K562 treated with DMSO at 1 percent for 12 hours (cell line): ENCODE measurements around the gene PFDN6. TPM values are rescaled to one million over a fixed set of nuclear protein-coding genes. Genes with fewer than 3 reads are reported as not detected.

Experiments used
- total RNA-seq: library from RNA; unstranded; fragments of 300-600 nt; gene quantifications from 2 replicates; pipeline ENCODE4 v1.2.3, GENCODE V29; 2022; ENCODE audit not compliant: insufficient read depth

PFDN6 gene
- total RNA-seq, result 137 and 173 TPM in 2 replicates

DNA sequence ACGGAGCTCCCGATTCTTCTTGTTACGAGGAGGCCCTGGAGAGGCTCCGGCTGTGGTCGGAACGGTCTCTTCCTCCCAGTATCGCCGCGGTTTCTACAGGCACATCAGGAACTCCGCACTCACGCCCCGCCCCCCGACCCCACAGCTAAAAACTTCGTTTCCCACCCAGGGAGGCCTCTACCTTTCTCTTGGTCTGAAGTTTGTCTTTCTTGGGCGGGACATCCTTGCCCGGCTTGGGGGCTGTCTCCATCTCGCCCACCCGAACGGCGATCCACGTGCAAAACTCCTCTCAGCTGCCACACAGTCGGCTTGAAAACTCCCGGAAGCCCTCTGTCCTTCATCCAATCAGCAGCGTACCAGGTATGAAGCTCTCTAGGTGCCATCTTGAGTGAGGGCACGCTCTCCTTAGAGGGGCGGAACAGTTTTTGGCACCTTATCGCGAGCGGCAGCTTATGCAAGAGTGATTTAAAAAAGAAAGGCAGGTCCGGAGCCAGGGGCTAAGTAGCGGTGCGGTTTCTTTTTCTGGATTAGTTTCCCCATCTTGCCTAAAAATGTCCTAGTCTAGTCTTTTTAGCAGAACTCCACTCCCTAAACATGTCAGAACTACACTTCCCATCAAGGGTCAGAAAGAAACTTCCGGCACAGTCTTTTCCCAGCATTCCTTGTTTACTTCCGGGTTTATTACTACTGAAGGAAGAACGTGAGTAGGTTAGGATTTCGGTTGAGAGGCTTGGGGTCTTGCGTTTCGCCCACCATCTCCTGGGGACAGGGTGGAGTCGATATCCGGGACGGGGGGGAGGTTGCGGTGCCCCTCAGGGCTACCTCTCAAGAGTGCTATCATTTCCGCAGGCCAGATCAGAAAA, at the start of gene PFDN6, which contains the start of gene WDR46:
TSS of gene PFDN6 (plus strand) at position 681 of the 863 bp plus-strand sequence. CDS start 256 bp downstream, outside the sequence.
TSS of gene WDR46 (minus strand) at position 319 of the 863 bp plus-strand sequence. CDS start at position 250, 69 bp downstream.

DNA sequence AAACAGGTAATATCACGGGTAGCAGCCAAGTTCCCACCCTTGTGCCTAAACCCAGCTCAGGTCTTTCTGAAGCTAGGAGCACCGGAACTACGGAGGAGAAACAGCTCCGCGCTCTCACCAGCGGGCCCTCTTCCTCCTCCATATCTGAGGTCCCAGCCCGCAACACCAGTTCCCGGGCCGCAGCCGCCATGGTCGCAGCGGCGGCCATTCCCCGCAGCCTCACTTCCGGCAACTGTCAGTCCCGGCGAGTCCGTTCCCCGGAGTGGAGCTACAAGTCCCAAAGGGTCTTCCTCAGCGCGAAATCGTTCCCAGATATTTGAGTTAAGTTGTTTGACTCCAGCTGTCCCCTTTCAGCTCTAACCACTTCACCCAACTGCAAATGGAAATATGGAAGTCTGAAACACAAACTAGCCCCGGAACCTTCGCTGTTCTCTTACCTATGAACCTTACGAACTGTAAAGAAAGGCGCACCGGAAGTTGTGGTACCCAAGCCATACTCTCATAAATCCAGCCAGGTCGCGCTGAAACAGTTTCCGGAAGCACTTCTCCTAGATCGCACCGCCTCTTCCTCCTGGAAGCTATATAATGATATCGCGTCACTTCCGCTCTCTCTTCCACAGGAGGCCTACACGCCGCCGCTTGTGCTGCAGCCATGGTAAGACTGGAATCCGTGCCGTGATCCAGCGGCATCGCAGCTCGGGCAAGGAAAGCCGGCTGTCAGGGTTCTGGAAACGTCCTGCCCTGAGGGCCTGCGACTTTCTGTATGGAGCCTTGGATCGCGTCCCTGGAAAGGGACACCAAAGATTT, 17.7 kb upstream of the PFDN6 start, which contains the start of the genes RPS18 and VPS52:
TSS of gene RPS18 (plus strand) at position 608 of the 807 bp plus-strand sequence. CDS start at position 653, 45 bp downstream.
TSS of gene VPS52 (minus strand) at position 409 of the 807 bp plus-strand sequence. CDS start at position 208, 201 bp downstream.

GRCh38 chr6:33276864-33277662, 12.3 kb upstream of the PFDN6 start, which contains the start of gene B3GALT4:
TSS of gene B3GALT4 (plus strand) at chr6:33277123. CDS start at chr6:33277420, 297 bp downstream.

DNA sequence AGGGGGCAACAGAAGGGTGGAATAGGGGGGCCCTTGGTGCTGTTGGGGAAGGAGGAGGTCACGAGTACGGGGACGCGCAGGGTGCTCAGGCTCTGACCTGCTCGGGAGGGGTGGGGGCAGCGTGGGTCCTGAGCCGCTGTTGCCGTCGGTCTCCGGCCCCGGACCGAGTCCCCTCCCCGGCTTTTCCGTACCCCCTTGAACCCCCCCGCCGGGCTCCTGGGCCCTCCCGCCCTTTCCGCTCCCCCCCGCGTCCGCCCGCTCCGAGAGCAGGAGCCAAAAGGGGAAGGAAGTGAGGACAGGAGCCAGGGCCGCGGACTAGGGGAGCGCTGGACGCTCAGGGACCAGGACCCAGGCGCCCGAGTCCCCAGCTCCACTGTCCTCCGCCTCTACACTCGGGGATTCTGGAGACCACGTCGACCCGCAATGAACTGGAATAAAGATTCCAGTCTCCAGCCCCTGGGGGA, 9.4 kb downstream of the PFDN6 start, which contains the start of gene RGL2:
TSS of gene RGL2 (minus strand) at position 170 of the 464 bp plus-strand sequence. CDS start 332 bp downstream, outside the sequence.

GRCh38 chr6:33313709-33314514, 24.5 kb downstream of the PFDN6 start, which contains the start of gene TAPBP:
TSS of gene TAPBP (minus strand) at chr6:33314078. CDS start at chr6:33314041, 37 bp downstream.

GRCh38 chr6:33317669-33318425, 28.4 kb downstream of the PFDN6 start, which contains the start of gene ZBTB22:
TSS of gene ZBTB22 (minus strand) at chr6:33317744. CDS start at chr6:33316916, 828 bp downstream.

Other genes starting within 250 kb of the PFDN6 start
- gene HLA-DPA1, start 216.0 kb upstream of the PFDN6 start, total RNA-seq, result not detected in 2 replicates
- gene HLA-DPB1, start 213.6 kb upstream of the PFDN6 start, total RNA-seq, result not detected in 2 replicates
- 0.58 and 0.83 TPM in 2 replicates for gene COL11A2, start 97.1 kb upstream of the PFDN6 start, total RNA-seq
- 28.9 and 37.5 TPM in 2 replicates for gene RXRB, start 88.9 kb upstream of the PFDN6 start, total RNA-seq
- gene SLC39A7, start 88.7 kb upstream of the PFDN6 start, total RNA-seq, result 115 and 152 TPM in 2 replicates
- gene HSD17B8, start 84.9 kb upstream of the PFDN6 start, total RNA-seq, result 16.8 TPM in 2 replicates
- 49.0 and 55.3 TPM in 2 replicates for gene RING1, start 81.1 kb upstream of the PFDN6 start, total RNA-seq
- 24.9 and 42.0 TPM in 2 replicates for gene VPS52, start 17.7 kb upstream of the PFDN6 start, total RNA-seq
- gene RPS18, start 17.5 kb upstream of the PFDN6 start, total RNA-seq, result 11,156 and 15,789 TPM in 2 replicates
- 3.2 and 4.5 TPM in 2 replicates for gene B3GALT4, start 12.5 kb upstream of the PFDN6 start, total RNA-seq
- 48.0 and 55.6 TPM in 2 replicates for gene WDR46, start 362 bp upstream of the PFDN6 start, total RNA-seq
- 19.0 and 32.5 TPM in 2 replicates for gene RGL2, start 9.3 kb downstream of the PFDN6 start, total RNA-seq
- gene TAPBP, start 24.5 kb downstream of the PFDN6 start, total RNA-seq, result 52.5 and 171 TPM in 2 replicates
- gene ZBTB22, start 28.1 kb downstream of the PFDN6 start, total RNA-seq, result 10.6 and 12.5 TPM in 2 replicates
- gene DAXX, start 33.4 kb downstream of the PFDN6 start, total RNA-seq, result 44.7 and 61.3 TPM in 2 replicates
- 91.7 and 119 TPM in 2 replicates for gene KIFC1, start 102.2 kb downstream of the PFDN6 start, total RNA-seq
- 62.9 and 79.9 TPM in 2 replicates for gene PHF1, start 121.4 kb downstream of the PFDN6 start, total RNA-seq
- gene CUTA, start 128.5 kb downstream of the PFDN6 start, total RNA-seq, result 427 and 491 TPM in 2 replicates
- 1.1 and 10.1 TPM in 2 replicates for gene SYNGAP1, start 130.5 kb downstream of the PFDN6 start, total RNA-seq
- 7.0 and 13.1 TPM in 2 replicates for gene ZBTB9, start 165.0 kb downstream of the PFDN6 start, total RNA-seq